NB4 (cell line): Measurements from ENCODE around the gene AKT3.

Experiments
- DNase-seq: peaks from one replicate; pipeline ENCODE4 v3.0.0; 2010; ENCODE audit warnings: low read depth
- H3K4me3 ChIP-seq: one replicate; pipeline ENCODE4 v1.5.1; 2011; ENCODE audit warnings: mild to moderate bottlenecking, low read depth, low read length, moderate library complexity
- CTCF ChIP-seq: IDR thresholded peaks from one replicate; pipeline ENCODE4 v1.5.1; 2012; ENCODE audit warnings: low read depth, low read length
- MAX ChIP-seq: IDR thresholded peaks from 2 replicates; pipeline ENCODE4 v1.6.1; 2011; ENCODE audit warnings: low read depth, low read length
- MYC ChIP-seq: IDR thresholded peaks from 2 replicates; pipeline ENCODE4 v1.6.1; 2011; ENCODE audit warnings: low read depth, low read length
- POLR2A ChIP-seq: IDR thresholded peaks from 2 replicates; pipeline ENCODE4 v1.6.1; 2011; ENCODE audit warnings: mild to moderate bottlenecking; ENCODE audit not compliant: insufficient read length; ENCODE audit errors: extremely low read depth

The AKT3 gene

GRCh38 chr1:243733670-243734307 lies 116.3 kb downstream of the AKT3 start:
- DNase-seq: no peak
- H3K4me3 ChIP-seq: no peak overlapping the region
- TF ChIP-seq MAX: no peak
- TF ChIP-seq CTCF: no peak
- TF ChIP-seq POLR2A: no peak
- TF ChIP-seq MYC: no peak

GRCh38 chr1:243732637-243733036 lies 117.4 kb downstream of the AKT3 start:
- peak overlapping the region; percentile 83 for H3K4me3 ChIP-seq
- DNase-seq: no peak
- TF ChIP-seq CTCF (no peak), POLR2A (no peak), MYC (no peak), MAX (no peak)

GRCh38 chr1:243731974-243732625 lies 117.9 kb downstream of the AKT3 start:
- peak overlapping the region; percentile 83 for H3K4me3 ChIP-seq
- TF ChIP-seq MYC (no peak), CTCF (no peak), MAX (no peak), POLR2A (no peak)
- peak; percentile 90 for DNase-seq

GRCh38 chr1:243731301-243731891 lies 118.6 kb downstream of the AKT3 start:
- H3K4me3 ChIP-seq: peak overlapping the region; percentile 83
- no peak for TF ChIP-seq MYC
- no peak for TF ChIP-seq POLR2A
- DNase-seq: peak; percentile 94

- TF ChIP-seq MYC (peak; percentile 42; the same call in 1 of the 2 replicates), POLR2A (no peak), MAX (peak; percentile 68), CTCF (no peak)
- peak; percentile 89 for DNase-seq
- peak overlapping the region; percentile 83 for H3K4me3 ChIP-seq
Observed at GRCh38 chr1:243730487-243731150, 119.4 kb downstream of the AKT3 start.

- peak; percentile 78 for DNase-seq
- peak overlapping the region; percentile 83 for H3K4me3 ChIP-seq
- TF ChIP-seq MYC: no peak
- no peak for TF ChIP-seq POLR2A
- TF ChIP-seq MAX: no peak
- no peak for TF ChIP-seq CTCF
Observed at GRCh38 chr1:243729956-243730355, 120.1 kb downstream of the AKT3 start.
